Liver (tissue), 9 donors: ENCODE data around the gene MYH13. TPM values are rescaled to one million over a fixed set of nuclear protein-coding genes. Genes with fewer than 3 reads are reported as not detected.

Experiments
- DNase-seq: peaks from one replicate; pipeline ENCODE4 v3.0.0-alpha.2; 2017; ENCODE audit warnings: low spot score
- H3K27ac ChIP-seq, 2 donors: one replicate each; pipeline ENCODE4 v1.7.0; 2013; ENCODE audit warnings: inconsistent platforms in 2 of 2, low read length in 2 of 2, control low read depth in 1 of 2, low read depth in 1 of 2, mild to moderate bottlenecking in 1 of 2
- H3K27me3 ChIP-seq, 4 donors: one replicate each; pipeline versions ENCODE4 v1.6.1 to v1.7.0; 2013; ENCODE audit warnings: low read length in 3 of 4, inconsistent platforms in 1 of 4, mild to moderate bottlenecking in 1 of 4, moderate library complexity in 1 of 4; ENCODE audit not compliant: control insufficient read depth in 4 of 4, insufficient read depth in 4 of 4
- H3K36me3 ChIP-seq, 4 donors: one replicate each; pipeline versions ENCODE4 v1.6.1 to v1.7.0; 2013; ENCODE audit warnings: low read length in 3 of 4, mild to moderate bottlenecking in 3 of 4, low read depth in 1 of 4, moderate library complexity in 1 of 4; ENCODE audit not compliant: control insufficient read depth in 4 of 4, insufficient read depth in 3 of 4
- H3K4me1 ChIP-seq, 4 donors: one replicate each; pipeline versions ENCODE4 v1.6.1 to v1.7.0; 2013; ENCODE audit warnings: low read length in 3 of 4, mild to moderate bottlenecking in 3 of 4, moderate library complexity in 1 of 4; ENCODE audit not compliant: control insufficient read depth in 4 of 4, insufficient read depth in 4 of 4
- H3K4me3 ChIP-seq, 3 donors: one replicate each; pipeline versions ENCODE4 v1.6.1 to v1.7.0; 2013; ENCODE audit warnings: low read length in 3 of 3, control low read depth in 1 of 3, low read depth in 1 of 3, mild to moderate bottlenecking in 1 of 3
- H3K9ac ChIP-seq, 2 donors: one replicate each; pipeline ENCODE4 v1.7.0; 2013; ENCODE audit warnings: low read length in 2 of 2, mild to moderate bottlenecking in 2 of 2, moderate library complexity in 2 of 2, control low read depth in 1 of 2, low read depth in 1 of 2
- H3K9me3 ChIP-seq, 4 donors: one replicate each; pipeline versions ENCODE4 v1.6.1 to v1.7.0; 2013; ENCODE audit warnings: low read length in 3 of 4; ENCODE audit not compliant: control insufficient read depth in 4 of 4
- FOXA1 ChIP-seq: IDR thresholded peaks from 2 replicates; pipeline ENCODE4 v1.6.1; 2016; ENCODE audit warnings: antibody characterized with exemption
- FOXA2 ChIP-seq: IDR thresholded peaks from 2 replicates; pipeline ENCODE4 v1.6.1; 2016; ENCODE audit warnings: antibody characterized with exemption
- GABPA ChIP-seq, 2 donors: IDR thresholded peaks in 1 of 2; conservative IDR thresholded peaks in 1 of 2; 2 replicates each; pipeline ENCODE4 v1.6.1; 2016; ENCODE audit warnings: antibody characterized with exemption in 2 of 2, mild to moderate bottlenecking in 1 of 2, moderate library complexity in 1 of 2
- HNF4A ChIP-seq, 2 donors: conservative IDR thresholded peaks; 2 replicates each; pipeline ENCODE4 v1.6.1; 2016; ENCODE audit warnings: antibody characterized with exemption in 2 of 2, mild to moderate bottlenecking in 2 of 2
- JUND ChIP-seq, 2 donors: IDR thresholded peaks; 2 replicates each; pipeline ENCODE4 v1.6.1; 2016; ENCODE audit warnings: antibody characterized with exemption in 2 of 2
- NR2F2 ChIP-seq: IDR thresholded peaks from 2 replicates; pipeline ENCODE4 v1.6.1; 2016; ENCODE audit warnings: antibody characterized with exemption
- RAD21 ChIP-seq, 2 donors: IDR thresholded peaks; 2 replicates each; pipeline ENCODE4 v1.6.1; 2016; ENCODE audit warnings: antibody characterized with exemption in 2 of 2, mild to moderate bottlenecking in 2 of 2
- REST ChIP-seq: IDR thresholded peaks from 2 replicates; pipeline ENCODE4 v1.6.1; 2016; ENCODE audit warnings: antibody characterized with exemption, mild to moderate bottlenecking
- RXRA ChIP-seq, 2 donors: IDR thresholded peaks; 2 replicates each; pipeline ENCODE4 v1.6.1; 2017 to 2018; ENCODE audit warnings: antibody characterized with exemption in 2 of 2, mild to moderate bottlenecking in 1 of 2
- SP1 ChIP-seq: IDR thresholded peaks from 2 replicates; pipeline ENCODE4 v1.6.1; 2018; ENCODE audit warnings: antibody characterized with exemption, mild to moderate bottlenecking
- ZBTB33 ChIP-seq: IDR thresholded peaks from 2 replicates; pipeline ENCODE4 v1.6.1; 2016; ENCODE audit warnings: antibody characterized with exemption
- WGBS: extraction: QIAGEN DNeasy Blood & Tissue Kit; methylation state at CpG from one replicate; pipeline ENCODE4 v1.1.7; 2013; 5-methylcytosine and 5-hydroxymethylcytosine counted together
- polyA plus RNA-seq, 2 donors: library from polyadenylated mRNA; stranded (reverse) in 1 of 2; unstranded in 1 of 2; fragments of 200-250 nt in 1 of 2; fragments of >200 nt in 1 of 2; fragmentation: Nextera tagmentation in 1 of 2; extraction: Ambion mirVana in 1 of 2; gene quantifications; one replicate each; pipeline versions ENCODE4 v1.2.1 to v1.2.3, GENCODE V29; 2013 to 2015
- total RNA-seq, 2 donors: library from RNA; depleted of rRNA; stranded (reverse); fragments of >200 nt; gene quantifications; one replicate each; pipeline ENCODE4 v1.2.3, GENCODE V29; 2014
- TF ChIP-seq, protein P1 (sequence below): IDR thresholded peaks from 2 replicates; pipeline ENCODE4 v1.6.1; 2016; ENCODE audit warnings: antibody characterized with exemption
- donor health status: healthy.
- donor health status: healthy.
- donor health status: healthy.
- donor health status: healthy.
- donor health status: healthy.

MYH13 gene
- total and polyA plus RNA-seq, 4 donors: not detected

- Histone ChIP-seq H3K4me1 (no peaks in the 10 kb centered on the region), H3K4me3 (no peak overlapping the region), H3K36me3 (no peaks in the 10 kb centered on the region), H3K9ac (no peak overlapping the region), H3K9me3 (no peaks in the 10 kb centered on the region), H3K27ac (no peak overlapping the region), H3K27me3 (peaks cover 0 to 2% (median 0%) of the 10 kb centered on the region in 4 donors)
- TF ChIP-seq FOXA1: no peak
- TF ChIP-seq SP1: no peak
- no peak for TF ChIP-seq HNF4A (conservative IDR thresholded peaks at IDR 0.05)
- no peak for TF ChIP-seq NR2F2
- TF ChIP-seq ZBTB33: no peak
- TF ChIP-seq RAD21 (IDR thresholded peaks at IDR 0.05): no peak
- TF ChIP-seq JUND (IDR thresholded peaks at IDR 0.05): no peak
- DNase-seq: no peak
- 74% methylated on average over 7 of the region's 7 CpGs for WGBS
Measured at GRCh38 chr17:10336393-10336792, 36.4 kb downstream of the MYH13 start.

DNA sequence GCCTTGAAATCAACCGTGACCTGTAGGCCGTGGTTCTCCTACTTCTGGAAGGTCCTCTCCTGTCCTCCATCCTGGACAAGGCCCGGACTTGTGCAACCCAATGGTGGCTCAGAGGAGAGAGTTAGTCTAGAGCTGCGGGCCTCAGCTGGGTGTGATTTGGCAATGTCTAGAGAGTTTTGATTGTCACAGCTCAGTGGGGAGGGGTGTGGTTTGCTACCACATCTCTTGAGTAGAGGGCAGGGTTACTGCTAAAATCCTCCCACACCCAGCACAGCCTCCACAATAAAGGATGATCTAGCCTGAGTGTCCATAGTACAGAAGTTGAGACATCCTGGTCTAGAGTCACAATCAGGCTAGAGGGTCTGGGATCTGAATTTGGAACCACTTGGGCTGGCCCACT lies 40.3 kb downstream of the MYH13 start:
- no peak for TF ChIP-seq SP1
- H3K36me3 ChIP-seq: no peaks in the 10 kb centered on the region
- no peak overlapping the region for H3K4me3 ChIP-seq
- H3K27ac ChIP-seq: no peak overlapping the region
- H3K4me1 ChIP-seq: no peaks in the 10 kb centered on the region
- H3K9ac ChIP-seq: no peak overlapping the region
- H3K27me3 ChIP-seq: no peaks in the 10 kb centered on the region
- no peak for DNase-seq
- no peaks in the 10 kb centered on the region for H3K9me3 ChIP-seq
- WGBS: 83% methylated on average over 4 of the region's 4 CpGs

GRCh38 chr17:10328971-10329923 lies 43.6 kb downstream of the MYH13 start:
- H3K4me1 ChIP-seq: no peaks in the 10 kb centered on the region
- DNase-seq: no peak
- 79% methylated on average over 15 of the region's 15 CpGs for WGBS
- H3K9ac ChIP-seq: no peak overlapping the region
- no peaks in the 10 kb centered on the region for H3K27me3 ChIP-seq
- H3K4me3 ChIP-seq: no peak overlapping the region
- no peaks in the 10 kb centered on the region for H3K9me3 ChIP-seq
- no peak overlapping the region for H3K27ac ChIP-seq
- no peaks in the 10 kb centered on the region for H3K36me3 ChIP-seq
- TF ChIP-seq, protein P1, sequence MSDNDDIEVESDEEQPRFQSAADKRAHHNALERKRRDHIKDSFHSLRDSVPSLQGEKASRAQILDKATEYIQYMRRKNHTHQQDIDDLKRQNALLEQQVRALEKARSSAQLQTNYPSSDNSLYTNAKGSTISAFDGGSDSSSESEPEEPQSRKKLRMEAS: no peak
- TF ChIP-seq REST: no peak
- TF ChIP-seq FOXA2: no peak
- TF ChIP-seq NR2F2: no peak
- no peak for TF ChIP-seq RXRA (IDR thresholded peaks at IDR 0.05)
- TF ChIP-seq ZBTB33: no peak
- TF ChIP-seq GABPA (IDR thresholded peaks at IDR 0.05 in 1 of 2, conservative IDR thresholded peaks at IDR 0.05 in 1 of 2): no peak
